Keratinocyte (primary cell): ENCODE results near the gene TK1.

Source experiments
- EZH2 ChIP-seq: IDR thresholded peaks from one replicate; pipeline ENCODE4 v1.6.1; 2012; ENCODE audit warnings: inconsistent platforms, mild to moderate bottlenecking, low read length, moderate library complexity
- TF ChIP-seq, protein P1 (sequence below), 3 experiments: IDR thresholded peaks in 1 of 3; conservative IDR thresholded peaks in 1 of 3; optimal IDR thresholded peaks in 1 of 3; 2 replicates in 2 of 3; 3 replicates in 1 of 3; pipeline versions ENCODE3 to v1.5.1; 2011; ENCODE audit warnings: low read length in 3 of 3, mild to moderate bottlenecking in 3 of 3, moderate library complexity in 2 of 3, control low read depth in 1 of 3, inconsistent platforms in 1 of 3; ENCODE audit not compliant: insufficient read depth in 2 of 3; ENCODE audit errors: extremely low read depth in 1 of 3

- TF ChIP-seq, protein P1, sequence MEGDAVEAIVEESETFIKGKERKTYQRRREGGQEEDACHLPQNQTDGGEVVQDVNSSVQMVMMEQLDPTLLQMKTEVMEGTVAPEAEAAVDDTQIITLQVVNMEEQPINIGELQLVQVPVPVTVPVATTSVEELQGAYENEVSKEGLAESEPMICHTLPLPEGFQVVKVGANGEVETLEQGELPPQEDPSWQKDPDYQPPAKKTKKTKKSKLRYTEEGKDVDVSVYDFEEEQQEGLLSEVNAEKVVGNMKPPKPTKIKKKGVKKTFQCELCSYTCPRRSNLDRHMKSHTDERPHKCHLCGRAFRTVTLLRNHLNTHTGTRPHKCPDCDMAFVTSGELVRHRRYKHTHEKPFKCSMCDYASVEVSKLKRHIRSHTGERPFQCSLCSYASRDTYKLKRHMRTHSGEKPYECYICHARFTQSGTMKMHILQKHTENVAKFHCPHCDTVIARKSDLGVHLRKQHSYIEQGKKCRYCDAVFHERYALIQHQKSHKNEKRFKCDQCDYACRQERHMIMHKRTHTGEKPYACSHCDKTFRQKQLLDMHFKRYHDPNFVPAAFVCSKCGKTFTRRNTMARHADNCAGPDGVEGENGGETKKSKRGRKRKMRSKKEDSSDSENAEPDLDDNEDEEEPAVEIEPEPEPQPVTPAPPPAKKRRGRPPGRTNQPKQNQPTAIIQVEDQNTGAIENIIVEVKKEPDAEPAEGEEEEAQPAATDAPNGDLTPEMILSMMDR (optimal IDR thresholded peaks at IDR 0.05 in 1 of 3, IDR thresholded peaks at IDR 0.05 in 1 of 3, conservative IDR thresholded peaks at IDR 0.05 in 1 of 3; ENCODE audit: extremely low read depth in 1 of 3, insufficient read depth in 2 of 3, low read length in 3 of 3): peak; percentile 66 to 72 (median 71)
- TF ChIP-seq EZH2: no peak
Observed at GRCh38 chr17:78137392-78138203, 49.3 kb downstream of the TK1 start.
